Mesenchymal stem cell (in vitro differentiated cells and primary cell): ENCODE measurements around the gene HDHD5.

Source experiments
- DNase-seq: peaks from one replicate; pipeline ENCODE4 v3.0.0-alpha.2; 2013
- H2AFZ ChIP-seq: one replicate; pipeline ENCODE4 v1.6.1; 2013; ENCODE audit warnings: low read depth, mild to moderate bottlenecking, control low read depth, inconsistent platforms, low read length, moderate library complexity
- H2AK5ac ChIP-seq: 2 replicates; pipeline ENCODE4 v1.6.1; 2013; ENCODE audit warnings: low read length, moderate library complexity, mild to moderate bottlenecking, inconsistent platforms; ENCODE audit not compliant: severe bottlenecking
- H2BK120ac ChIP-seq: one replicate; pipeline ENCODE4 v1.6.1; 2013; ENCODE audit warnings: low read depth, mild to moderate bottlenecking, inconsistent platforms, low read length, moderate library complexity
- H2BK12ac ChIP-seq, 2 experiments: one replicate each; pipeline ENCODE4 v1.6.1; 2013; ENCODE audit warnings: inconsistent platforms in 2 of 2, low read length in 2 of 2, mild to moderate bottlenecking in 2 of 2, moderate library complexity in 2 of 2, control low read depth in 1 of 2
- H2BK15ac ChIP-seq: one replicate; pipeline ENCODE4 v1.6.1; 2013; ENCODE audit warnings: mild to moderate bottlenecking, low read depth, inconsistent platforms; ENCODE audit not compliant: poor library complexity, severe bottlenecking
- H2BK5ac ChIP-seq: 2 replicates; pipeline ENCODE4 v1.6.1; 2013; ENCODE audit warnings: low read depth, mild to moderate bottlenecking, low read length, control low read depth, inconsistent platforms; ENCODE audit not compliant: poor library complexity, severe bottlenecking
- H3K14ac ChIP-seq, 2 experiments: one replicate each; pipeline ENCODE4 v1.6.1; 2013; ENCODE audit warnings: inconsistent platforms in 2 of 2, low read length in 2 of 2, control low read depth in 1 of 2, mild to moderate bottlenecking in 1 of 2, moderate library complexity in 1 of 2
- H3K18ac ChIP-seq, 2 experiments: one replicate each; pipeline ENCODE4 v1.6.1; 2013; ENCODE audit warnings: inconsistent platforms in 2 of 2, low read length in 2 of 2, control low read depth in 1 of 2, low read depth in 1 of 2, mild to moderate bottlenecking in 1 of 2
- H3K23ac ChIP-seq, 2 experiments: one replicate each; pipeline ENCODE4 v1.6.1; 2013; ENCODE audit warnings: inconsistent platforms in 2 of 2, low read length in 2 of 2, mild to moderate bottlenecking in 2 of 2, moderate library complexity in 2 of 2, control low read depth in 1 of 2
- H3K27ac ChIP-seq: 2 replicates; pipeline ENCODE4 v1.5.1; 2013; ENCODE audit warnings: mild to moderate bottlenecking, moderate library complexity, low read length, control low read depth, inconsistent platforms; ENCODE audit not compliant: poor library complexity, severe bottlenecking
- H3K27me3 ChIP-seq, 2 experiments: 2 replicates each; pipeline versions ENCODE4 v1.6.1 to v1.7.0; 2013; ENCODE audit warnings: low read length in 2 of 2, mild to moderate bottlenecking in 2 of 2, moderate library complexity in 2 of 2, control low read depth in 1 of 2, inconsistent platforms in 1 of 2; ENCODE audit not compliant: control insufficient read depth in 1 of 2, insufficient read depth in 1 of 2
- H3K36me3 ChIP-seq, 2 experiments: 2 replicates each; pipeline versions ENCODE4 v1.6.1 to v1.7.0; 2013; ENCODE audit warnings: low read length in 2 of 2, control low read depth in 1 of 2, inconsistent platforms in 1 of 2, low read depth in 1 of 2, mild to moderate bottlenecking in 1 of 2; ENCODE audit not compliant: insufficient read depth in 2 of 2, control insufficient read depth in 1 of 2
- H3K4ac ChIP-seq, 2 experiments: one replicate each; pipeline ENCODE4 v1.6.1; 2013; ENCODE audit warnings: inconsistent platforms in 2 of 2, low read length in 2 of 2, mild to moderate bottlenecking in 2 of 2, moderate library complexity in 2 of 2, control low read depth in 1 of 2, low read depth in 1 of 2
- H3K4me1 ChIP-seq: 2 replicates; pipeline ENCODE4 v1.6.1; 2013; ENCODE audit warnings: low read depth, low read length, control low read depth; ENCODE audit not compliant: control insufficient read depth, insufficient read depth
- H3K4me2 ChIP-seq: 2 replicates; pipeline ENCODE4 v1.6.1; 2013; ENCODE audit warnings: low read length, mild to moderate bottlenecking, inconsistent platforms; ENCODE audit not compliant: poor library complexity, severe bottlenecking
- H3K4me3 ChIP-seq, 2 experiments: 2 replicates each; pipeline versions ENCODE4 v1.5.1 to v1.7.0; 2013; ENCODE audit warnings: low read length in 2 of 2, mild to moderate bottlenecking in 2 of 2, control low read depth in 1 of 2, low read depth in 1 of 2; ENCODE audit not compliant: insufficient read depth in 1 of 2
- H3K79me1 ChIP-seq: replicated peaks from 2 replicates; pipeline ENCODE4 v1.6.1; 2013; ENCODE audit warnings: mild to moderate bottlenecking, control low read depth, low read length, inconsistent platforms; ENCODE audit not compliant: poor library complexity, severe bottlenecking
- H3K9ac ChIP-seq: 2 replicates; pipeline ENCODE4 v1.7.0; 2013; ENCODE audit warnings: mild to moderate bottlenecking, low read length, moderate library complexity
- H3K9me3 ChIP-seq: 2 replicates; pipeline ENCODE4 v1.7.0; 2013; ENCODE audit warnings: mild to moderate bottlenecking, low read length; ENCODE audit not compliant: control insufficient read depth
- H4K8ac ChIP-seq: one replicate; pipeline ENCODE4 v1.6.1; 2013; ENCODE audit warnings: inconsistent platforms, mild to moderate bottlenecking, low read length, moderate library complexity
- H4K91ac ChIP-seq: one replicate; pipeline ENCODE4 v1.6.1; 2013; ENCODE audit warnings: mild to moderate bottlenecking, low read length, inconsistent platforms
- WGBS: methylation state at CpG from one replicate; pipeline ENCODE4 v1.1.7; 2013; ENCODE audit warnings: mixed read lengths; 5-methylcytosine and 5-hydroxymethylcytosine counted together

Gene HDHD5

DNA sequence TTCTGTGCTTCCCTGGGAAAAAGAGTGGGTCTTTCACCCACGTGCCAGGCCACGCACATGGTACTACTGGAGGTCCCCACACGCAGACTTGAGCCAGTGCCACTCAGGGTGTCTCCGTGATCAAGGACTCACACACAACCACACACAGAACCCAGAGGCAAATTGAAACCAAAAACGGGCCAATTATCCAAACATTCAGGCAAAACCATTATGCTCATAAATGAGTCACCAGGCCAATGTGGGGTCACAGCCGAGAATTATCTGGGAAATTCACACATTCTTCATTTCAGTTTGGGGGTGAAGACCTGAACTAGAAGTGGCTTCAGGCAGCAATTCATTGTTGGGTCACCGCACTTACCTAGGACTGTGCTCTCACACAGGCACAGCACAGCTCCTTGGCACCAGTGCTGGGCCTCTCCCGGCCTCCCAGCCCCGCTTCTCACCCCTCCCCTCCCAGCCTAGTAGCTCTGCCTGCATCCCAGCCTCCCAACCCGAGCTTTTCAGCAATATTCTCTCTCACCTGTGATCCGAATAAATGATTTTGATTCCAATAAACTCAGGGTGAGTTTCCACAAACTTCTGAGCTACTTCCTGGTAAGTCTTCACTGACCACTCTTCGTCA lies 32.2 kb upstream of the HDHD5 start:
- Histone ChIP-seq H3K27me3 (no peaks in the 10 kb centered on the region), H3K4me1 (peaks cover 7% of the 10 kb centered on the region), H3K9me3 (no peaks in the 10 kb centered on the region), H2BK15ac (no peak overlapping the region), H2BK5ac (no peak overlapping the region), H3K4ac (no peak overlapping the region), H4K8ac (no peak overlapping the region), H3K14ac (no peak overlapping the region), H3K27ac (no peak overlapping the region), H3K9ac (peak overlapping the region; percentile 39), H3K4me2 (no peak overlapping the region), H2AK5ac (no peak overlapping the region), H3K18ac (no peak overlapping the region), H4K91ac (no peak overlapping the region), H2BK120ac (no peak overlapping the region), H3K4me3 (peak overlapping the region in 1 of 2 experiments; percentile 53), H3K79me1 (no peaks in the 10 kb centered on the region), H3K23ac (no peak overlapping the region), H2BK12ac (no peak overlapping the region), H2AFZ (no peak overlapping the region), H3K36me3 (peaks cover 0 to 10% of the 10 kb centered on the region in 2 experiments)
- WGBS: 77% methylated on average over 12 of the region's 12 CpGs
- DNase-seq: peak; percentile 57

DNA sequence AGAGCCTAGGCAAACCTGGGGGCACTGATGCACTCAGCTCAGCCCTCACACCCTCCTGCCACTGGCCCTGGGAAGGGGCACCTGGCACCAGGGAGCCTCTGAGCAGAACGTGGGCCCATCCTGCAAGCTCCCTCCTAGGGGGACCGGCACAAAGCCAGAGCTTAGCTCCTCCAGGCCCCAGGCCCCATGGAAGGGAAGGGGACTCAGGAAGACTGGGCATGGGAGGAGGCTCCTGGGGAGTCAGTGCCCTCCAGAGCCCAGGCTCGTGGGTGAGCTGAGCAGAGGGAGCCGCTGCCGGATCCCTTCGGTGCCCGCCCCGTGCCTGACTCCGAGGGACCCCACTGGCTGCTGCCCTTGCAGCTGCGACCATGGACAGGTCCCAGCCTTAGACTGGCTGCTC lies 31.6 kb upstream of the HDHD5 start:
- Histone ChIP-seq H3K27me3 (no peaks in the 10 kb centered on the region), H2BK5ac (no peak overlapping the region), H2BK12ac (no peak overlapping the region), H3K4me3 (peak overlapping the region in 1 of 2 experiments; percentile 53), H3K9me3 (no peaks in the 10 kb centered on the region), H2BK15ac (no peak overlapping the region), H3K4ac (no peak overlapping the region), H3K14ac (no peak overlapping the region), H2BK120ac (no peak overlapping the region), H3K4me2 (no peak overlapping the region), H3K36me3 (peaks cover 0 to 10% of the 10 kb centered on the region in 2 experiments), H4K91ac (no peak overlapping the region), H3K79me1 (no peaks in the 10 kb centered on the region), H3K23ac (no peak overlapping the region), H3K18ac (no peak overlapping the region), H4K8ac (no peak overlapping the region), H3K27ac (no peak overlapping the region), H3K4me1 (peaks cover 7% of the 10 kb centered on the region), H3K9ac (peak overlapping the region; percentile 39), H2AK5ac (no peak overlapping the region), H2AFZ (no peak overlapping the region)
- DNase-seq: no peak
- 92% methylated on average over 9 of the region's 10 CpGs for WGBS

DNA sequence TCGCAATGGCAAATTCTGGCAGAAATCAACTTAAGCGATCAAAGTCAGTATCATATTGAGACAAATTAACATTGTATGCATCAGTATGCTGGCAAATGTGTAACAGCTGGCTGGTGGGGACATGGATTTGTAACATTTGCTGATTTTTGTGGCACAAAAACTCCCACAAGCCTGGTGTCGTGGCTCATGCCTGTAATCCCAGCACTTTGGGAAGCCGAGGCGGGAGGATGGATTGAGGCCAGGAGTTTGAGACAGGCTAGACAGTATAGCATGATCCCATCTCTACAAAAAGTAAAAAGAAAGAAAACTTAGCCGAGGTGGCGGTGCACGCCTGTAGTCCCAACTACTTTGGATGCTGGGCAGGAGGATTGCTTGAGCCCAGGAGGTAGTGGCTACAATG lies 17.6 kb upstream of the HDHD5 start:
- Histone ChIP-seq H2AK5ac (no peak overlapping the region), H3K27me3 (no peaks in the 10 kb centered on the region), H3K4ac (no peak overlapping the region), H4K91ac (no peak overlapping the region), H3K14ac (no peak overlapping the region), H3K4me3 (no peak overlapping the region), H3K27ac (no peak overlapping the region), H3K9me3 (no peaks in the 10 kb centered on the region), H4K8ac (no peak overlapping the region), H3K4me1 (peaks cover 4% of the 10 kb centered on the region), H3K9ac (no peak overlapping the region), H3K79me1 (no peaks in the 10 kb centered on the region), H2BK12ac (no peak overlapping the region), H3K36me3 (peaks cover 0 to 4% of the 10 kb centered on the region in 2 experiments), H2BK15ac (no peak overlapping the region), H3K23ac (no peak overlapping the region), H2BK5ac (no peak overlapping the region), H3K4me2 (no peak overlapping the region), H3K18ac (no peak overlapping the region), H2BK120ac (no peak overlapping the region), H2AFZ (no peak overlapping the region)
- no peak for DNase-seq
- WGBS: 92% methylated on average over 6 of the region's 8 CpGs

DNA sequence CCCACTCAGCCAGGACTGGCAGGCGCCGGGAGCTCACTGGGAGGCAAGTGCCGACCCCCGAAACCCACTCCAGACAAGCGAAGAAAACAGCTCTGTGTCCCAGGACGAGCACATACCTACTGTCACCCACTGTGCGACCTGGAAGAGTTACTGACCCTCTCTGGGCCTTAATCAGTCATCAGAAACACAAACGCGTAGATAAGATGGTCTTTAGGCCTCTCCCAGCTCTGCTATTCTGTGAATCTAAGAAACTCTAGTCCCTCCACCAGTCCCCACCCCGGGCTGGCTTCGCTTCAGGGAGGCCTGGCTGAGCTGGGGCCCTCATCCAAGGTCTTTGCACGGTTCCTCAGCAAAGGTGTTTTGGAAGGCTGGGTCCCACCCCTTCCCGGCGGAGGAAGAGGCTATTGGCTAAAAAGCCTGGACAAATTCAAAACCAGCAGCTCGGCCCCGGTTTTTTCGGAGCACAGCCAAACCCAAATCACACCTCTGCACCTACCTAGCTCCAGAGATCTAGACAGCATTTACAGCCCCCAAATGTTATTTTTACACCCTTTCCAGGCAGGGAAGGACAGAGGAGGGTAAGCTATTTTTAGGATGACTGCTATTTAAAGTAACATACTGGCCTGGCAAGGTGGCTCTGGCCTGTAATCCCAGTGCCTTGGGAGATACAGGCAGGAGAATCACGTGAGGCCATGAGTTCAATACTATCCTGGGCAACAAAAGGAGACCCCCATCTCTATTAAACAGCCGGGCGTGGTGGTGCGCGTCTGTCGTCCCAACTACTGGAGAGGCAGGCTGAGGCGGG lies 13.2 kb upstream of the HDHD5 start:
- Histone ChIP-seq H3K4me3 (peak overlapping the region in 1 of 2 experiments; percentile 88), H2BK5ac (no peak overlapping the region), H3K9me3 (no peaks in the 10 kb centered on the region), H3K14ac (peak overlapping the region in 1 of 2 experiments; percentile 77), H3K27me3 (peaks cover 0 to 9% of the 10 kb centered on the region in 2 experiments), H3K27ac (peak overlapping the region; percentile 28), H3K79me1 (no peaks in the 10 kb centered on the region), H3K18ac (peak overlapping the region; percentile 68 to 72), H2BK15ac (no peak overlapping the region), H2AK5ac (no peak overlapping the region), H3K4me1 (peaks cover 4% of the 10 kb centered on the region), H2BK120ac (no peak overlapping the region), H2AFZ (peak overlapping the region; percentile 94), H3K36me3 (no peaks in the 10 kb centered on the region), H3K9ac (peak overlapping the region; percentile 93), H3K23ac (no peak overlapping the region), H3K4me2 (peak overlapping the region; percentile 79), H3K4ac (peak overlapping the region; percentile 13 to 68), H2BK12ac (no peak overlapping the region), H4K91ac (peak overlapping the region; percentile 25), H4K8ac (peak overlapping the region; percentile 98)
- WGBS: 53% methylated on average over 24 of the region's 24 CpGs
- no peak for DNase-seq
